Heart right ventricle (tissue), 16 donors: ENCODE results near the gene ATP11A. TPM values are rescaled to one million over a fixed set of nuclear protein-coding genes. Genes with fewer than 3 reads are reported as not detected.

ENCODE experiments used
- ATAC-seq, 8 donors: fragments of 200-7000 bp; cut with Tn5 transposase; one replicate each; pipeline ENCODE4 v1.9.1; 2020; ENCODE audit warnings: mild to moderate bottlenecking in 8 of 8, moderate library complexity in 8 of 8, moderate number of reproducible peaks in 1 of 8
- DNase-seq, 2 donors: peaks; one replicate each; pipeline ENCODE4 v3.0.0-alpha.2; 2020
- H3K27ac ChIP-seq, 10 donors: fragments of 200-600 bp; sonication (generic) in 2 of 10; one replicate each; pipeline versions ENCODE4 v1.5.0 to v1.8.0; 2020 to 2022; ENCODE audit warnings: mild to moderate bottlenecking in 3 of 10
- H3K27me3 ChIP-seq, 7 donors: fragments of 200-600 bp; one replicate each; pipeline ENCODE4 v1.8.0; 2021 to 2022; ENCODE audit warnings: mild to moderate bottlenecking in 2 of 7
- H3K36me3 ChIP-seq, 9 donors: fragments of 200-600 bp; sonication (generic) in 1 of 9; one replicate each; pipeline versions ENCODE4 v1.5.0 to v1.8.0; 2020 to 2022; ENCODE audit warnings: mild to moderate bottlenecking in 2 of 9
- H3K4me1 ChIP-seq, 9 donors: fragments of 200-600 bp; sonication (generic) in 1 of 9; one replicate each; pipeline versions ENCODE4 v1.5.0 to v1.8.0; 2020 to 2022; ENCODE audit warnings: mild to moderate bottlenecking in 4 of 9
- H3K4me3 ChIP-seq, 10 donors: fragments of 200-600 bp; sonication (generic) in 2 of 10; one replicate each; pipeline versions ENCODE4 v1.5.0 to v1.8.0; 2020 to 2022; ENCODE audit warnings: mild to moderate bottlenecking in 7 of 10, moderate library complexity in 2 of 10
- H3K9me3 ChIP-seq, 11 donors: fragments of 200-600 bp in 10 of 11; sonication (generic) in 2 of 11; one replicate each; pipeline versions ENCODE4 v1.5.0 to v1.8.0; 2013 to 2022; ENCODE audit warnings: mild to moderate bottlenecking in 2 of 11, control low read depth in 1 of 11, moderate library complexity in 1 of 11
- WGBS, 2 donors: extraction: QIAGEN DNeasy Blood & Tissue Kit; methylation state at CpG; one replicate each; pipeline ENCODE4 v1.1.7; 2013; ENCODE audit warnings: inconsistent platforms in 1 of 2; 5-methylcytosine and 5-hydroxymethylcytosine counted together
- intact Hi-C, 10 donors: fragments of 100-400 bp; cut with DNase I; formaldehyde crosslinking; loops; one replicate each; pipeline versions ENCODE4 v1.11.1 to v1.14.2; 2022
- polyA plus RNA-seq, 2 donors: library from polyadenylated mRNA; stranded (reverse); fragments of 200-250 nt; gene quantifications; one replicate each; pipeline ENCODE4 v1.2.3, GENCODE V29; 2013
- total RNA-seq, 10 donors: library from RNA; stranded (reverse); fragmentation: NEBNext Ultra II Directional in 3 of 10; extraction: Animal tissue kit (Norgen Biotek cat#: 25700) in 3 of 10; gene quantifications; one replicate each; pipeline versions ENCODE4 v1.2.1 to v1.2.4, GENCODE V29; 2021 to 2023
- TF ChIP-seq, protein P1 (sequence below), 9 donors: fragments of 200-600 bp; sonication (generic) in 2 of 9; IDR thresholded peaks; one replicate each; pipeline versions ENCODE4 v1.5.0 to v1.8.0; 2021 to 2022; ENCODE audit warnings: antibody characterized with exemption in 9 of 9, mild to moderate bottlenecking in 5 of 9, moderate library complexity in 1 of 9
- donor health status: Arrhythmogenic right ventricular cardiomyopathy.
- donor health status: ischemic (EF 13 %, LVEDD 7.1; RV severe dilation, severe dysfunction).
- donor health status: healthy with polysubstance abuse.
- donor health status: DM: no; HTN: yes; CAD: no.
- donor health status: DM: no; HTN: no; CAD: no.
- donor health status: ischemic (EF 25% LVEDD 6.9; RV normal size, moderate dysfunction).
- donor health status: ischemic (EF 25% LVEDD 5.7; RV mildly dilated, moderate dysfunction).
- donor health status: healthy.
- donor health status: DM: yes; HTN: yes; CAD: no.
- donor health status: Ischemic cardiomyopathy.
- donor health status: ischemic (EF 35%, LVEDD 5.7; RV mildly dilated, moderate dysfunction).
- donor health status: nonischemic (EF 11% LVEDD 7.7; RV severe dilation, severe dysfunction).
- donor health status: DM: yes; HTN: yes; CAD: no.
- donor health status: PGD.
- donor health status: ischemic (EF 29% LVEDD 5.4; RV normal size, mild dysfunction).
- donor health status: nonischemic (EF 23%, LVEDD 6.1; RV moderate dilation, normal function).

ATP11A gene
- total and polyA plus RNA-seq, 12 donors, result 20.0 to 164 (median 107) TPM

DNA sequence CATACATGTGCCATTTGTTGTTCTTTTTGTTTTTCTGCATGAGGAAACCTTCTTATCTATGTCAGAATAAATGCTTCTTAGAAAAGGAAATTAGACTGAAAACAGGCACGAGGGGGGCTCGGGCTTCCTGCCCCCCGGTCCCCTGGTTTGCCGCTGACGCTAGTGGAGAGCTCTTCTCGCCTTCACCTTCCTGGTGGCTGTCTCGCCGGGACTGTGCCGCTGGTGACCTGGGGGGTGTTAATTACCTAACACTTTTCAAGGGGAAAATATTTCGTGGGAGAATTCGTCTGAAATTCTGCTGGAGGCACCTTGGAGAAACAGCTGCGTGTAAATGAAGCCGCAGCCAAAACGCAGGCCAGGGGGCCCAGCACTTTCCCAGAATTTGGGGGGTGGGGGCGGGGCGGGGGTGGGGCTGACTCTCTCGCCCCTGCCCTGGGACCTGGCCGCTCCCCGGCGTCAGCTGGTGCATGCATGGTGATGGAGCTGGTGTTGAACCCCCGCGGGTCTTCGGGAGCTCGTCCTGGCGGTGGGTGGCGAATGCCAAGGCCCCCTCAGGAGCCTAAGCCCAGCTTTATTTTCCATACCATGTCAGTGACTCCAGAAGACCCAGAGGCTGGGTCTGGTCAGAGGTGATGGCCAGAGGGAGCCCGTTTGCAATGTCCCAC is 220.9 kb downstream of the ATP11A start:
- ATAC-seq (no peak), DNase-seq (no peak)
- Histone ChIP-seq H3K9me3 (peaks cover 0 to 2% (median 0%) of the 10 kb centered on the region in 11 donors), H3K4me1 (no peaks in the 10 kb centered on the region), H3K4me3 (no peak overlapping the region), H3K27ac (no peak overlapping the region), H3K27me3 (peaks cover 0 to 45% (median 13%) of the 10 kb centered on the region in 7 donors), H3K36me3 (no peaks in the 10 kb centered on the region)
- 58% methylated on average over 27 of the region's 27 CpGs for WGBS, 2 donors
- intact Hi-C loops, result no loop called here
- TF ChIP-seq, protein P1, sequence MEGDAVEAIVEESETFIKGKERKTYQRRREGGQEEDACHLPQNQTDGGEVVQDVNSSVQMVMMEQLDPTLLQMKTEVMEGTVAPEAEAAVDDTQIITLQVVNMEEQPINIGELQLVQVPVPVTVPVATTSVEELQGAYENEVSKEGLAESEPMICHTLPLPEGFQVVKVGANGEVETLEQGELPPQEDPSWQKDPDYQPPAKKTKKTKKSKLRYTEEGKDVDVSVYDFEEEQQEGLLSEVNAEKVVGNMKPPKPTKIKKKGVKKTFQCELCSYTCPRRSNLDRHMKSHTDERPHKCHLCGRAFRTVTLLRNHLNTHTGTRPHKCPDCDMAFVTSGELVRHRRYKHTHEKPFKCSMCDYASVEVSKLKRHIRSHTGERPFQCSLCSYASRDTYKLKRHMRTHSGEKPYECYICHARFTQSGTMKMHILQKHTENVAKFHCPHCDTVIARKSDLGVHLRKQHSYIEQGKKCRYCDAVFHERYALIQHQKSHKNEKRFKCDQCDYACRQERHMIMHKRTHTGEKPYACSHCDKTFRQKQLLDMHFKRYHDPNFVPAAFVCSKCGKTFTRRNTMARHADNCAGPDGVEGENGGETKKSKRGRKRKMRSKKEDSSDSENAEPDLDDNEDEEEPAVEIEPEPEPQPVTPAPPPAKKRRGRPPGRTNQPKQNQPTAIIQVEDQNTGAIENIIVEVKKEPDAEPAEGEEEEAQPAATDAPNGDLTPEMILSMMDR (IDR thresholded peaks at IDR 0.05), result no peak

DNA sequence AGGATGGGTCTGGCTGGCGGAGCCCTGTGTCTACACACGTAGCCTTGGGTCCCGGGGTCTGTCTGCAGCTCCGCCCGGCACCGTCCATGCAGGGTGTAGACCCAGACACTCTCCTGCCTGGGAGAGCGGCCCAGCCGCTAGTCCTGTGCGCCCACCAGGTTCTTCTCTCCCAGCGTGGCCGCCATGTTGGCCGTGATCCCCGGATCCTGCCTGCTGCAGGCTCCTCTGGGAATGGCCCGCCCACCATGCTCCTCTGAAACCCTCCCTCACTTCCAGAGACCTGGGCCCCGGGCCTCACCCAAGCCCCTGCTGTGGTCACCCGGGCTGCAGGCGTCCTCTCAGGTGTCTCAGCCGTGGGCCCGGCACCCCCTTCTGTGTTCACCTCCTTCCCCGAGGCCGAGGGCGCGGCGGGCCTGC is 221.5 kb downstream of the ATP11A start:
- TF ChIP-seq, protein P1 (IDR thresholded peaks at IDR 0.05), result no peak
- H3K4me3 ChIP-seq, result no peak overlapping the region
- intact Hi-C loops, result no loop called here
- H3K27ac ChIP-seq, result no peak overlapping the region
- WGBS, 2 donors, result 95 to 97% methylated on average over 24 of the region's 24 CpGs
- DNase-seq, result no peak
- peaks cover 0 to 45% (median 13%) of the 10 kb centered on the region in 7 donors for H3K27me3 ChIP-seq
- H3K9me3 ChIP-seq, result no peaks in the 10 kb centered on the region
- no peaks in the 10 kb centered on the region for H3K36me3 ChIP-seq
- ATAC-seq, result peak in 2 of 8 donors; percentile 15 to 59
- no peaks in the 10 kb centered on the region for H3K4me1 ChIP-seq

DNA sequence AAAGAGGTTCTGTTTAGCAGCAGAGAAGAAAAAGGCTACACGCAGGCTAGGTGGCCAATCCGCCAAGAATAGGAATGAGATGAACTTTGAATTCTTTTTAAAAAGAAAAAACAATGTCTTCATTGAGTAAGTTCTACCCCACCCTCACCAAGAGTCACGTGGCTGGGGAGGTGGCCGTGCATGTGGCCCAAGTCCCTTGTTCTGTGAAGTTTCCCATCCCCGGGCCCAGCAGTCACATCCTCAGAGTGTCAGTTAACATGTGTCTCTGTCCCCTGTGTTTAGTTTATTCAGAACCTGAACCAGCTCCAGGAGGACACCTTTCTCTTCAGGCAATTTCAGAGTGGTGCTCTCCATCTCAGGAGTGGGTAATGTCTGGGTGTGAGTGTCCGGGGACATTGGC is 222.0 kb downstream of the ATP11A start:
- TF ChIP-seq, protein P1 (IDR thresholded peaks at IDR 0.05), result no peak

DNA sequence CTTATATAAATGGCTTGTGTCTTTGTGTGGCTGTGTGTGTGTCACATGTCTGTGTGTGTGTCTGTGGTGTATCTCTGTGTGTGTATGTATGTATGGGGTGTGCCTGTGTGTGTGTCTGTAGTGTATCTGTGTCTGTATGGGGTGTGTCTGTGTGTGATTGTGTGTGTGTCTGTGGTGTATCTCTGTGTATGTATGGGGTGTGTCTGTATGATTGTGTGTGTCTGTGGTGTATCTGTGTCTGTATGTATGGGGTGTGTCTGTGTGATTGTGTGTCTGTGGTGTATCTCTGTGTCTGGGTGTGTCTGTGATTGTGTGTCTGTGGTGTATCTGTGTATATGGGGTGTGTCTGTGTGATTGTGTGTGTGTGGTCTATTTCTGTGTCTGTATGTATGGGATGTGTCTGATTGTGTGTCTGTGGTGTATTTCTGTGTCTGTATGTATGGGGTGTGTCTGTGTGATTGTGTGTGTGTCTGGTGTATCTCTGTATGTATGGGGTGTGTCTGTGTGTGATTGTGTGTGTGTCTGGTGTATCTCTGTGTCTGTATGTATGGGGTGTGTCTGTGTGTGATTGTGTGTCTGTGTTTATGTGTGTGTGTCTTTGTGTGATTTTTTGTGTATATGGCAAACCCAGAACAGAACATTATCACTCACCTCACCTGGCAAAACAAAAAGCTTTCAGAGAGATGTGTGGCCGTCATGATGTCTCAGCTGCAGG is 223.0 kb downstream of the ATP11A start:
- intact Hi-C loops, result no loop called here
- H3K36me3 ChIP-seq, result no peaks in the 10 kb centered on the region
- no peak overlapping the region for H3K4me3 ChIP-seq
- no peaks in the 10 kb centered on the region for H3K9me3 ChIP-seq
- DNase-seq (no peak), ATAC-seq (no peak)
- no peak overlapping the region for H3K27ac ChIP-seq
- TF ChIP-seq, protein P1 (IDR thresholded peaks at IDR 0.05), result no peak
- H3K27me3 ChIP-seq, result peaks cover 0 to 57% (median 13%) of the 10 kb centered on the region in 7 donors
- H3K4me1 ChIP-seq, result peaks cover 0 to 8% (median 0%) of the 10 kb centered on the region in 9 donors
- WGBS, 2 donors, result 69 to 86% methylated on average over 1 of the region's 1 CpG

More for the DNA sequence above, 222.0 kb downstream of the ATP11A start:
- no peak for ATAC-seq
- no peaks in the 10 kb centered on the region for H3K9me3 ChIP-seq
- no peak overlapping the region for H3K27ac ChIP-seq
- peaks cover 0 to 2% (median 0%) of the 10 kb centered on the region in 9 donors for H3K4me1 ChIP-seq
- intact Hi-C loops, result no loop called here
- no peak overlapping the region for H3K4me3 ChIP-seq
- no peak for DNase-seq
- 92 to 98% methylated on average over 6 of the region's 6 CpGs for WGBS, 2 donors
- peaks cover 0 to 50% (median 13%) of the 10 kb centered on the region in 7 donors for H3K27me3 ChIP-seq
- H3K36me3 ChIP-seq, result no peaks in the 10 kb centered on the region
